Keratinocyte (primary cell): ENCODE results near the gene EXOC3L2. TPM values are rescaled to one million over a fixed set of nuclear protein-coding genes. Genes with fewer than 3 reads are reported as not detected.

ENCODE experiments used
- DNase-seq: peaks from one replicate; pipeline ENCODE4 v3.0.0-alpha.2; 2011; ENCODE audit warnings: low read depth, missing footprints, low spot score
- FAIRE-seq: peaks from 2 replicates; lab custom pipeline; 2011; peaks lifted over from hg19 to GRCh38; lab: Jason Lieb, UNC
- H2AFZ ChIP-seq: 2 replicates; pipeline ENCODE4 v1.6.0; 2012; ENCODE audit warnings: low read length, control low read depth, inconsistent platforms; ENCODE audit not compliant: control insufficient read depth
- H3K27ac ChIP-seq: 2 replicates; pipeline ENCODE4 v1.5.1; 2011; ENCODE audit warnings: low read length; ENCODE audit not compliant: control insufficient read depth, insufficient read depth
- H3K27me3 ChIP-seq: 3 replicates; pipeline ENCODE4 v1.6.0; 2011; ENCODE audit warnings: low read length; ENCODE audit not compliant: control insufficient read depth, insufficient read depth; ENCODE audit errors: extremely low read depth
- H3K36me3 ChIP-seq, 2 experiments: 2 replicates in 1 of 2; 3 replicates in 1 of 2; pipeline ENCODE4 v1.5.1; 2011; ENCODE audit warnings: low read length in 2 of 2, mild to moderate bottlenecking in 1 of 2; ENCODE audit not compliant: control insufficient read depth in 2 of 2, insufficient read depth in 2 of 2; ENCODE audit errors: extremely low read depth in 1 of 2
- H3K4me1 ChIP-seq: 3 replicates; pipeline ENCODE4 v1.5.1; 2011; ENCODE audit warnings: low read length; ENCODE audit not compliant: control insufficient read depth, insufficient read depth; ENCODE audit errors: extremely low read depth
- H3K4me2 ChIP-seq: 3 replicates; pipeline ENCODE4 v1.6.0; 2011; ENCODE audit warnings: low read depth, low read length; ENCODE audit not compliant: control insufficient read depth, insufficient read depth; ENCODE audit errors: extremely low read depth
- H3K4me3 ChIP-seq, 3 experiments: fragments of 200-600 bp in 1 of 3; sonication (generic) in 1 of 3; 2 replicates in 2 of 3; 3 replicates in 1 of 3; pipeline ENCODE4 v1.5.1; 2011 to 2016; ENCODE audit warnings: low read length in 3 of 3, mild to moderate bottlenecking in 3 of 3, control low read depth in 2 of 3, inconsistent platforms in 1 of 3, low read depth in 1 of 3, mixed read lengths in 1 of 3, mixed run types in 1 of 3, moderate library complexity in 1 of 3; ENCODE audit not compliant: control insufficient read depth in 2 of 3, insufficient read depth in 2 of 3; ENCODE audit errors: extremely low read depth in 1 of 3
- H3K79me2 ChIP-seq: 2 replicates; pipeline ENCODE4 v1.6.0; 2012; ENCODE audit warnings: low read length; ENCODE audit not compliant: control insufficient read depth, insufficient read depth
- H3K9ac ChIP-seq: 3 replicates; pipeline ENCODE4 v1.6.0; 2011; ENCODE audit warnings: low read length; ENCODE audit not compliant: control insufficient read depth, insufficient read depth; ENCODE audit errors: extremely low read depth
- H3K9me1 ChIP-seq: 3 replicates; pipeline ENCODE4 v1.6.0; 2011; ENCODE audit warnings: low read length; ENCODE audit not compliant: control insufficient read depth, insufficient read depth; ENCODE audit errors: extremely low read depth
- H3K9me3 ChIP-seq: 2 replicates; pipeline ENCODE4 v1.5.1; 2012; ENCODE audit warnings: low read depth, low read length; ENCODE audit not compliant: control insufficient read depth
- H4K20me1 ChIP-seq: 3 replicates; pipeline ENCODE4 v1.6.0; 2011; ENCODE audit warnings: low read length; ENCODE audit not compliant: control insufficient read depth, insufficient read depth; ENCODE audit errors: extremely low read depth
- EZH2 ChIP-seq: IDR thresholded peaks from one replicate; pipeline ENCODE4 v1.6.1; 2012; ENCODE audit warnings: inconsistent platforms, mild to moderate bottlenecking, low read length, moderate library complexity
- dilution Hi-C: fragments of 300-500 bp; cut with MboI; formaldehyde crosslinking; loops from one replicate; pipeline ENCODE4 v1.7.0; 2020; ENCODE audit warnings: low sequenced_read_pairs; ENCODE audit not compliant: extremely low pct_ligation_motif_present
- polyA plus RNA-seq, 5 experiments: library from polyadenylated mRNA; depleted of rRNA in 3 of 5; stranded (reverse) in 3 of 5; stranded (forward) in 1 of 5; unstranded in 1 of 5; fragments of >200 nt; gene quantifications; 1 replicate in 1 of 5; 2 replicates in 3 of 5; 3 replicates in 1 of 5; pipeline versions ENCODE4 v1.2.1 to v1.2.3, GENCODE V29; 2011 to 2012; ENCODE audit warnings: missing spikeins in 2 of 5, low read depth in 1 of 5, low replicate concordance in 1 of 5
- TF ChIP-seq, protein P1 (sequence below), 3 experiments: IDR thresholded peaks in 1 of 3; conservative IDR thresholded peaks in 1 of 3; optimal IDR thresholded peaks in 1 of 3; 2 replicates in 2 of 3; 3 replicates in 1 of 3; pipeline versions ENCODE3 to v1.5.1; 2011; ENCODE audit warnings: low read length in 3 of 3, mild to moderate bottlenecking in 3 of 3, moderate library complexity in 2 of 3, control low read depth in 1 of 3, inconsistent platforms in 1 of 3; ENCODE audit not compliant: insufficient read depth in 2 of 3; ENCODE audit errors: extremely low read depth in 1 of 3

EXOC3L2 gene
- polyA plus RNA-seq, 1 donor (not counting 4 experiments of a cell fraction or from before 2014, with no cell fraction given) = 0.08 TPM

DNA sequence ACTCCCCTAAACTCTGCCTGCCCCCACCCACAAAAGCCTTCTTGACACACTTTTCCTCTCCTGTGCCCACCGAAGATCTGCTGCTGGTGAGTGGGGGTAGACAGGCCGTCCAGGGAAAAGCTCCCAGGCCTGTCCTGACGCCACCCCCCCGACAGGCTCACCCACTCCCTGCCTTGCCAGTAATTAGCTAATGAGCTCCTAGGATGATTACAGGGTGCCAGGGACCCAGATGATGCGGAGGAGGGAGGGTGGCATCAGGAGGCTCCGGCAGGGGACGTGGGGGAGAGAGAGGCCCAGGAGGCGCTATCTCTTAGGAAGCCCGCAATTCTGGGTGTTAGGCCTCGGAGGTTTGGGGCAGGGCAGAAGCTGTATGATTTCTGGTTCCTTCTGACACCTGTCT, 32.9 kb upstream of the EXOC3L2 start:
- FAIRE-seq = no peak
- TF ChIP-seq, protein P1, sequence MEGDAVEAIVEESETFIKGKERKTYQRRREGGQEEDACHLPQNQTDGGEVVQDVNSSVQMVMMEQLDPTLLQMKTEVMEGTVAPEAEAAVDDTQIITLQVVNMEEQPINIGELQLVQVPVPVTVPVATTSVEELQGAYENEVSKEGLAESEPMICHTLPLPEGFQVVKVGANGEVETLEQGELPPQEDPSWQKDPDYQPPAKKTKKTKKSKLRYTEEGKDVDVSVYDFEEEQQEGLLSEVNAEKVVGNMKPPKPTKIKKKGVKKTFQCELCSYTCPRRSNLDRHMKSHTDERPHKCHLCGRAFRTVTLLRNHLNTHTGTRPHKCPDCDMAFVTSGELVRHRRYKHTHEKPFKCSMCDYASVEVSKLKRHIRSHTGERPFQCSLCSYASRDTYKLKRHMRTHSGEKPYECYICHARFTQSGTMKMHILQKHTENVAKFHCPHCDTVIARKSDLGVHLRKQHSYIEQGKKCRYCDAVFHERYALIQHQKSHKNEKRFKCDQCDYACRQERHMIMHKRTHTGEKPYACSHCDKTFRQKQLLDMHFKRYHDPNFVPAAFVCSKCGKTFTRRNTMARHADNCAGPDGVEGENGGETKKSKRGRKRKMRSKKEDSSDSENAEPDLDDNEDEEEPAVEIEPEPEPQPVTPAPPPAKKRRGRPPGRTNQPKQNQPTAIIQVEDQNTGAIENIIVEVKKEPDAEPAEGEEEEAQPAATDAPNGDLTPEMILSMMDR (optimal IDR thresholded peaks at IDR 0.05 in 1 of 3, IDR thresholded peaks at IDR 0.05 in 1 of 3, conservative IDR thresholded peaks at IDR 0.05 in 1 of 3; ENCODE audit: extremely low read depth in 1 of 3, insufficient read depth in 2 of 3, low read length in 3 of 3) = no peak
- no peak for TF ChIP-seq EZH2

DNA sequence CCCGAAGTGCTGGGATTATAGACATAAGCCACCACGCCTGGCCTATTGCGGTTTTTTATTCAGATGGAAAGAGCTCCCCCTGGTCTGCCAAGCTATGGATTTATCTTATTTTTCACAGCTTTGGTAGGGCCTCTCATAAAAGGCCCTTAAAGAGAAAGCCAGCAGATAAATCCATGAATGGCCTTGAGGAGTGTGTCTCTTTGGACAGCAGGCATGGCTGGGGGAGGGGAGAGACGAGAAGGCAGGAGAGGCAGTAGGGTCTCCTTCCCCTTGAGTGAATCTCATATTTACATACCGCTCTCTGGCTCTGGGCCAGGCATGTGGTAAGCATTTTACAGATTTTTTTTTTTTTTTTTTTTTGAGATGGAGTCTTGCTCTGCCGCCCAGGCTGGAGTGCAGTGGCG, 31.1 kb upstream of the EXOC3L2 start:
- FAIRE-seq (no peak), DNase-seq (no peak)
- Histone ChIP-seq H3K4me1 (no peaks in the 10 kb centered on the region), H3K27me3 (no peaks in the 10 kb centered on the region), H3K79me2 (no peaks in the 10 kb centered on the region), H3K9ac (no peak overlapping the region), H2AFZ (no peak overlapping the region), H3K9me3 (no peaks in the 10 kb centered on the region), H4K20me1 (no peaks in the 10 kb centered on the region), H3K27ac (no peak overlapping the region), H3K9me1 (no peaks in the 10 kb centered on the region), H3K4me2 (no peak overlapping the region), H3K4me3 (no peak overlapping the region), H3K36me3 (peaks cover 27 to 43% of the 10 kb centered on the region in 2 experiments)
- dilution Hi-C loops = no loop called here
- TF ChIP-seq EZH2 = no peak
- TF ChIP-seq, protein P1 (optimal IDR thresholded peaks at IDR 0.05 in 1 of 3, IDR thresholded peaks at IDR 0.05 in 1 of 3, conservative IDR thresholded peaks at IDR 0.05 in 1 of 3; ENCODE audit: extremely low read depth in 1 of 3, insufficient read depth in 2 of 3, low read length in 3 of 3) = no peak

More for the DNA sequence above, 32.9 kb upstream of the EXOC3L2 start:
- no peak overlapping the region for H3K4me3 ChIP-seq
- H4K20me1 ChIP-seq = no peaks in the 10 kb centered on the region
- no peak overlapping the region for H2AFZ ChIP-seq
- no peak overlapping the region for H3K4me2 ChIP-seq
- no peaks in the 10 kb centered on the region for H3K4me1 ChIP-seq
- dilution Hi-C loops = no loop called here
- no peaks in the 10 kb centered on the region for H3K9me1 ChIP-seq
- H3K27me3 ChIP-seq = no peaks in the 10 kb centered on the region
- H3K36me3 ChIP-seq = peaks cover 19 to 36% of the 10 kb centered on the region in 2 experiments
- no peak overlapping the region for H3K27ac ChIP-seq
- DNase-seq = no peak
- no peaks in the 10 kb centered on the region for H3K9me3 ChIP-seq
- H3K9ac ChIP-seq = no peak overlapping the region
- H3K79me2 ChIP-seq = no peaks in the 10 kb centered on the region
